NCI-H2107 treated with DMSO at 0.1 percent for 48 hours (cell line): Measurements from ENCODE around the gene PLXDC2.

Source experiments
- DNase-seq: peaks from one replicate; lab custom pipeline; 2025; ENCODE audit not compliant: unreplicated experiment; lab: John Stamatoyannopoulos, UW

PLXDC2 gene

GRCh38 chr10:19853831-19854230 lies 37.6 kb downstream of the PLXDC2 start:
- DNase-seq = no peak

- no peak for DNase-seq
These were observed 41.6 kb downstream of the PLXDC2 start for GRCh38 chr10:19857876-19858275.

- no peak for DNase-seq
These were observed 43.9 kb downstream of the PLXDC2 start for GRCh38 chr10:19860107-19860506.

- DNase-seq = no peak
These were observed 46.7 kb downstream of the PLXDC2 start for GRCh38 chr10:19862811-19863515.

GRCh38 chr10:19865676-19866075 lies 49.4 kb downstream of the PLXDC2 start:
- no peak for DNase-seq

GRCh38 chr10:19869370-19869769 lies 53.1 kb downstream of the PLXDC2 start:
- no peak for DNase-seq

- no peak for DNase-seq
These were observed 56.5 kb downstream of the PLXDC2 start for GRCh38 chr10:19872504-19873271.

GRCh38 chr10:19874190-19874589 lies 58.0 kb downstream of the PLXDC2 start:
- no peak for DNase-seq

- DNase-seq = no peak
These were observed 58.6 kb downstream of the PLXDC2 start for GRCh38 chr10:19874791-19875190.

- DNase-seq = no peak
These were observed 60.3 kb downstream of the PLXDC2 start for GRCh38 chr10:19876570-19876969.

- no peak for DNase-seq
These were observed 61.4 kb downstream of the PLXDC2 start for GRCh38 chr10:19877466-19878255.

GRCh38 chr10:19882621-19883020 lies 66.4 kb downstream of the PLXDC2 start:
- no peak for DNase-seq

- DNase-seq = no peak
These were observed 71.9 kb downstream of the PLXDC2 start for GRCh38 chr10:19888061-19888660.

GRCh38 chr10:19889256-19889655 lies 73.0 kb downstream of the PLXDC2 start:
- no peak for DNase-seq

GRCh38 chr10:19891429-19891828 lies 75.2 kb downstream of the PLXDC2 start:
- no peak for DNase-seq

- DNase-seq = no peak
These were observed 76.0 kb downstream of the PLXDC2 start for GRCh38 chr10:19892270-19892669.

GRCh38 chr10:19892677-19893076 lies 76.4 kb downstream of the PLXDC2 start:
- no peak for DNase-seq

- DNase-seq = no peak
These were observed 79.3 kb downstream of the PLXDC2 start for GRCh38 chr10:19895500-19895899.

GRCh38 chr10:19902456-19902855 lies 86.2 kb downstream of the PLXDC2 start:
- no peak for DNase-seq

GRCh38 chr10:19904202-19904661 lies 88.0 kb downstream of the PLXDC2 start:
- no peak for DNase-seq

- DNase-seq = no peak
These were observed 90.0 kb downstream of the PLXDC2 start for GRCh38 chr10:19906108-19906791.
